Neutrophil (primary cell): ENCODE results near the gene MSH3.

ENCODE experiments used
- H3K27ac ChIP-seq: fragments of 200-600 bp; sonication (generic); 2 replicates; pipeline ENCODE4 v1.5.1; 2016; ENCODE audit warnings: mild to moderate bottlenecking, moderate library complexity
- H3K27me3 ChIP-seq: fragments of 200-600 bp; sonication (generic); 2 replicates; pipeline ENCODE4 v1.6.0; 2016; ENCODE audit warnings: mild to moderate bottlenecking
- H3K36me3 ChIP-seq: fragments of 200-600 bp; sonication (generic); 2 replicates; pipeline ENCODE4 v1.5.1; 2017
- H3K4me1 ChIP-seq, 2 experiments: fragments of 200-600 bp in 1 of 2; sonication (generic) in 1 of 2; 1 replicate in 1 of 2; 2 replicates in 1 of 2; pipeline versions ENCODE4 v1.5.1 to v1.6.1; 2013 to 2016; ENCODE audit warnings: low read depth in 1 of 2, low read length in 1 of 2, mild to moderate bottlenecking in 1 of 2, moderate library complexity in 1 of 2; ENCODE audit not compliant: control insufficient read depth in 1 of 2, insufficient read depth in 1 of 2
- H3K4me3 ChIP-seq, 2 experiments: fragments of 200-600 bp in 1 of 2; sonication (generic) in 1 of 2; 1 replicate in 1 of 2; 2 replicates in 1 of 2; pipeline ENCODE4 v1.5.1; 2013 to 2016; ENCODE audit warnings: low read depth in 1 of 2, low read length in 1 of 2, mild to moderate bottlenecking in 1 of 2, moderate library complexity in 1 of 2
- H3K9me3 ChIP-seq: fragments of 200-600 bp; sonication (generic); 2 replicates; pipeline ENCODE4 v1.5.1; 2016
- TF ChIP-seq, protein P1 (sequence below): fragments of 200-600 bp; sonication (generic); IDR thresholded peaks from 2 replicates; pipeline ENCODE4 v1.5.1; 2016; ENCODE audit warnings: antibody characterized with exemption

The MSH3 gene

DNA sequence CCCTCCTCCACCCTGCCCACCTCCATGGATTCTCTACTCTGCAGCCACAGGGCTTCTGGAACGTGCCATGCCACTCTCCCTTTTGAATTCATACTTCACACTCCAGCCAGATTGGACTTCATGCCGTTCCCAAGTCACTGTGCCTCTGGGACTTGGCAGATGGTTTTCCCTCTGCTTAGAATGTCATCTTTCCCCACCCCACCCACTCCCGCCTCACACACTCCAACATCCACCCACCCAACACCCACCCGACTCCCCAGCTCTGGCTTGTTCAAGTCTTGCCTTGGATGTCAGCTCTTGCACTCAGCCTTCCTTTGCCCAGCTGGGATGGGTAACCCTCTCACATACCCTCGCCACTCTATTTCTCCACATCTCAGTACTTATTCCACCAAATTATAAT is 142.4 kb downstream of the MSH3 start:
- H3K36me3 ChIP-seq: peaks cover 75% of the 10 kb centered on the region
- H3K4me3 ChIP-seq: no peak overlapping the region
- H3K4me1 ChIP-seq: no peaks in the 10 kb centered on the region
- H3K27ac ChIP-seq: no peak overlapping the region
- TF ChIP-seq, protein P1, sequence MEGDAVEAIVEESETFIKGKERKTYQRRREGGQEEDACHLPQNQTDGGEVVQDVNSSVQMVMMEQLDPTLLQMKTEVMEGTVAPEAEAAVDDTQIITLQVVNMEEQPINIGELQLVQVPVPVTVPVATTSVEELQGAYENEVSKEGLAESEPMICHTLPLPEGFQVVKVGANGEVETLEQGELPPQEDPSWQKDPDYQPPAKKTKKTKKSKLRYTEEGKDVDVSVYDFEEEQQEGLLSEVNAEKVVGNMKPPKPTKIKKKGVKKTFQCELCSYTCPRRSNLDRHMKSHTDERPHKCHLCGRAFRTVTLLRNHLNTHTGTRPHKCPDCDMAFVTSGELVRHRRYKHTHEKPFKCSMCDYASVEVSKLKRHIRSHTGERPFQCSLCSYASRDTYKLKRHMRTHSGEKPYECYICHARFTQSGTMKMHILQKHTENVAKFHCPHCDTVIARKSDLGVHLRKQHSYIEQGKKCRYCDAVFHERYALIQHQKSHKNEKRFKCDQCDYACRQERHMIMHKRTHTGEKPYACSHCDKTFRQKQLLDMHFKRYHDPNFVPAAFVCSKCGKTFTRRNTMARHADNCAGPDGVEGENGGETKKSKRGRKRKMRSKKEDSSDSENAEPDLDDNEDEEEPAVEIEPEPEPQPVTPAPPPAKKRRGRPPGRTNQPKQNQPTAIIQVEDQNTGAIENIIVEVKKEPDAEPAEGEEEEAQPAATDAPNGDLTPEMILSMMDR: no peak
- no peaks in the 10 kb centered on the region for H3K9me3 ChIP-seq
- no peaks in the 10 kb centered on the region for H3K27me3 ChIP-seq

- Histone ChIP-seq H3K9me3 (no peaks in the 10 kb centered on the region), H3K36me3 (peaks cover 70% of the 10 kb centered on the region), H3K4me3 (no peak overlapping the region), H3K27ac (no peak overlapping the region), H3K4me1 (no peaks in the 10 kb centered on the region), H3K27me3 (no peaks in the 10 kb centered on the region)
- TF ChIP-seq, protein P1: no peak
Measured at GRCh38 chr5:80797428-80798024, 143.1 kb downstream of the MSH3 start.

DNA sequence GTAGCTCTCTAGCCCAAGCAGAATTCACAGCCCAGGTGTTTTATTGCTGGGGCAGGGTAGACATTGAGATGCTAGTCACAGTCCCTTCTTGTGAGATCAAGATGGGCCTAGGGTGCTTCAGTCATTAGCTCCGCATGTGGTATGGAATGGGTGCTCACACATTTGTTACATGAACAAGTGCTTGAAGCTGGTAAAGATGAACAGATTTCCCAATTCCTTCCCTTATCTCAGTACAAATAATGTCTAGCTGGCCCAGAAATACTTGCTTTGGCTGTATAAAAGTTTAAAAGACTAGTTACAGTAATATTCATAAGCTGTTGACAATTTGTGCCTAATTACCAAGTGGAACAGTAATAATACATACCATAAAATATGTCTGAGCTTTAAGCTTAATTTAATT is 143.7 kb downstream of the MSH3 start:
- no peaks in the 10 kb centered on the region for H3K9me3 ChIP-seq
- no peaks in the 10 kb centered on the region for H3K27me3 ChIP-seq
- no peak overlapping the region for H3K27ac ChIP-seq
- no peak overlapping the region for H3K4me3 ChIP-seq
- H3K36me3 ChIP-seq: peaks cover 64% of the 10 kb centered on the region
- TF ChIP-seq, protein P1: no peak
- no peaks in the 10 kb centered on the region for H3K4me1 ChIP-seq

GRCh38 chr5:80798633-80799032 is 144.2 kb downstream of the MSH3 start:
- no peaks in the 10 kb centered on the region for H3K27me3 ChIP-seq

DNA sequence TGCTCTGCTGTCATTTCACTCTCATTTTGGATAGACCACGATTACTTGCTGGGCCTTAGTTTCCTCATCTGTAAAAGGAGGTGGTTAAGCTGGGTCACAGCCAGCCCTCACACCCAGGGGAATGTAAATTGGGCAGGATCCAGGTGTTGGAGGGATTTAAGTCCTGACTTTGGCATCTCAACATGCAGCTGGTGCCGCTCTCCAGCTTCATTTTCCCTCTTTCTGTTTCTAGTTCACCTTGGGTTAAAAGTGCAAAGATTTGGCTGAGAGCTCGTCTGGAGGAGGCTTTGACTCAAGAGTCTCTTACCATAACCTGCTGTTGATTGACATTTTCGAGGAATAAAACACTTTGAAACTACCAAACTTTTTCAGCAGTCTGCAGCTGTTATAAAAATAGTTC is 144.6 kb downstream of the MSH3 start:
- Histone ChIP-seq H3K27ac (no peak overlapping the region), H3K27me3 (no peaks in the 10 kb centered on the region), H3K36me3 (peaks cover 55% of the 10 kb centered on the region), H3K4me1 (no peaks in the 10 kb centered on the region), H3K9me3 (no peaks in the 10 kb centered on the region), H3K4me3 (no peak overlapping the region)
- TF ChIP-seq, protein P1: no peak

More at GRCh38 chr5:80798633-80799032, 144.2 kb downstream of the MSH3 start:
- H3K4me3 ChIP-seq: no peak overlapping the region
- peaks cover 59% of the 10 kb centered on the region for H3K36me3 ChIP-seq
- H3K4me1 ChIP-seq: no peaks in the 10 kb centered on the region
- TF ChIP-seq, protein P1: no peak
- H3K9me3 ChIP-seq: no peaks in the 10 kb centered on the region
- H3K27ac ChIP-seq: no peak overlapping the region
